Stimulated activated CD8-positive, alpha-beta memory T cell treated with anti-CD3 and anti-CD28 coated beads, Interleukin-2, amount 100 ng/mL, for 1 hour (primary cell): ENCODE results near the gene GPR137.
"Not testable (repeated sequence)": the region's sequence is repeated elsewhere in the genome, so short reads cannot be mapped to it uniquely, and the experiment has no call there.

Source experiments
- DNase-seq, 2 donors: peaks; one replicate each; pipeline ENCODE4 v3.0.0-alpha.2; 2020; ENCODE audit warnings: low read depth in 2 of 2

GPR137 gene

GRCh38 chr11:64318766-64319761 is 33.4 kb downstream of the GPR137 start:
- DNase-seq: no peak

GRCh38 chr11:64320556-64320955 is 34.9 kb downstream of the GPR137 start:
- no peak for DNase-seq

- DNase-seq: no peak
Observed at GRCh38 chr11:64321026-64321425, 35.4 kb downstream of the GPR137 start.

- no peak for DNase-seq
Observed at GRCh38 chr11:64321533-64321932, 35.9 kb downstream of the GPR137 start.

- DNase-seq: no peak
Observed at GRCh38 chr11:64322925-64323260, 37.2 kb downstream of the GPR137 start.

GRCh38 chr11:64323373-64323772 is 37.7 kb downstream of the GPR137 start:
- DNase-seq: no peak

GRCh38 chr11:64323984-64324383 is 38.3 kb downstream of the GPR137 start:
- DNase-seq: not testable (repeated sequence)

- no peak for DNase-seq
Observed at GRCh38 chr11:64324692-64325469, 39.2 kb downstream of the GPR137 start.

- DNase-seq: no peak
Observed at GRCh38 chr11:64327375-64327774, 41.7 kb downstream of the GPR137 start.

- no peak for DNase-seq
Observed at GRCh38 chr11:64327993-64328392, 42.3 kb downstream of the GPR137 start.

GRCh38 chr11:64330888-64331287 is 45.2 kb downstream of the GPR137 start:
- no peak for DNase-seq

GRCh38 chr11:64331569-64332371 is 46.1 kb downstream of the GPR137 start:
- DNase-seq: peak; percentile 45 to 55

GRCh38 chr11:64333556-64333955 is 47.9 kb downstream of the GPR137 start:
- DNase-seq: no peak

- DNase-seq: no peak
Observed at GRCh38 chr11:64334764-64335735, 49.4 kb downstream of the GPR137 start.

- DNase-seq: no peak
Observed at GRCh38 chr11:64337538-64338249, 52.0 kb downstream of the GPR137 start.

GRCh38 chr11:64338716-64339115 is 53.1 kb downstream of the GPR137 start:
- no peak for DNase-seq
